Body of pancreas (tissue), 4 donors: Measurements from ENCODE around the gene CNRIP1. TPM values are rescaled to one million over a fixed set of nuclear protein-coding genes. Genes with fewer than 3 reads are reported as not detected.
A peak's percentile ranks its signal among the peaks of the same experiment; 100 is the strongest.

Source experiments
- ATAC-seq: fragments of 150-250 bp; one replicate; pipeline ENCODE4 v1.9.1; 2016
- DNase-seq, 4 donors: peaks; one replicate each; pipeline ENCODE4 v3.0.0-alpha.2; 2019
- H3K27ac ChIP-seq, 4 donors: fragments of 200-600 bp; sonication (generic); 1 replicate in 3 of 4; 2 replicates in 1 of 4; pipeline versions ENCODE4 v1.5.1 to v1.6.1; 2016 to 2019; ENCODE audit warnings: mild to moderate bottlenecking in 1 of 4, mixed read lengths in 1 of 4, moderate library complexity in 1 of 4
- H3K27me3 ChIP-seq, 2 donors: fragments of 200-600 bp; sonication (generic); one replicate each; pipeline ENCODE4 v1.6.0; 2016; ENCODE audit warnings: mild to moderate bottlenecking in 1 of 2
- H3K36me3 ChIP-seq, 2 donors: fragments of 200-600 bp; sonication (generic); replicated peaks in 1 of 2; 2 replicates each; pipeline ENCODE4 v1.5.1; 2016; ENCODE audit warnings: low read depth in 2 of 2; ENCODE audit not compliant: insufficient read depth in 1 of 2
- H3K4me1 ChIP-seq: fragments of 200-600 bp; sonication (generic); one replicate; pipeline ENCODE4 v1.6.0; 2016
- H3K4me3 ChIP-seq, 2 donors: fragments of 200-600 bp; sonication (generic); 1 replicate in 1 of 2; 2 replicates in 1 of 2; pipeline ENCODE4 v1.5.1; 2016 to 2019
- H3K9me3 ChIP-seq, 3 donors: fragments of 200-600 bp; sonication (generic); 1 replicate in 2 of 3; 2 replicates in 1 of 3; pipeline ENCODE4 v1.5.1; 2016
- POLR2A ChIP-seq, 3 donors: fragments of 450-650 bp; IDR thresholded peaks; one replicate each; pipeline ENCODE4 v1.6.1; 2016; ENCODE audit warnings: antibody characterized with exemption in 3 of 3, mild to moderate bottlenecking in 2 of 3
- WGBS, 2 donors: methylation state at CpG; one replicate each; pipeline ENCODE4 v1.1.5; 2017; 5-methylcytosine and 5-hydroxymethylcytosine counted together
- intact Hi-C: fragments of 100-400 bp; cut with DNase I; formaldehyde crosslinking; loops from one replicate; pipeline ENCODE4 v1.15.1; 2023
- total RNA-seq, 2 donors: library from RNA; depleted of rRNA; stranded (reverse); fragments of >200 nt; gene quantifications; one replicate each; pipeline ENCODE4 v1.1.0, GENCODE V29; 2016
- TF ChIP-seq, protein P1 (sequence below), 7 experiments: fragments of 450-650 bp in 4 of 7; fragments of 200-600 bp in 3 of 7; sonication (generic) in 3 of 7; IDR thresholded peaks; one replicate each; pipeline ENCODE4 v1.5.1; 2016 to 2019; ENCODE audit warnings: antibody characterized with exemption in 7 of 7

The CNRIP1 gene, protein sequence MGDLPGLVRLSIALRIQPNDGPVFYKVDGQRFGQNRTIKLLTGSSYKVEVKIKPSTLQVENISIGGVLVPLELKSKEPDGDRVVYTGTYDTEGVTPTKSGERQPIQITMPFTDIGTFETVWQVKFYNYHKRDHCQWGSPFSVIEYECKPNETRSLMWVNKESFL
- 1 to 10 TPM; 2.6 to 5.7 TPM for total RNA-seq

- ATAC-seq: peak; percentile 59
- intact Hi-C loops: no loop called here
- Histone ChIP-seq H3K4me3 (peak within 1 kb of the TSS; percentile 5 to 63), H3K27me3 (no peaks in the 10 kb centered on the region), H3K9me3 (no peaks in the 10 kb centered on the region), H3K27ac (peak within 1 kb of the TSS; percentile 1 to 76 (median 50)), H3K36me3 (no peaks in the 10 kb centered on the region), H3K4me1 (peaks cover 14% of the 10 kb centered on the region)
- 1% methylated on average over 21 to 61 of the region's 64 CpGs for WGBS, 2 donors
- DNase-seq: peak; percentile 15 to 40 (median 24)
- TF ChIP-seq POLR2A (IDR thresholded peaks at IDR 0.05): peak in 2 of 3 donors; percentile 47 to 48
- TF ChIP-seq, protein P1, sequence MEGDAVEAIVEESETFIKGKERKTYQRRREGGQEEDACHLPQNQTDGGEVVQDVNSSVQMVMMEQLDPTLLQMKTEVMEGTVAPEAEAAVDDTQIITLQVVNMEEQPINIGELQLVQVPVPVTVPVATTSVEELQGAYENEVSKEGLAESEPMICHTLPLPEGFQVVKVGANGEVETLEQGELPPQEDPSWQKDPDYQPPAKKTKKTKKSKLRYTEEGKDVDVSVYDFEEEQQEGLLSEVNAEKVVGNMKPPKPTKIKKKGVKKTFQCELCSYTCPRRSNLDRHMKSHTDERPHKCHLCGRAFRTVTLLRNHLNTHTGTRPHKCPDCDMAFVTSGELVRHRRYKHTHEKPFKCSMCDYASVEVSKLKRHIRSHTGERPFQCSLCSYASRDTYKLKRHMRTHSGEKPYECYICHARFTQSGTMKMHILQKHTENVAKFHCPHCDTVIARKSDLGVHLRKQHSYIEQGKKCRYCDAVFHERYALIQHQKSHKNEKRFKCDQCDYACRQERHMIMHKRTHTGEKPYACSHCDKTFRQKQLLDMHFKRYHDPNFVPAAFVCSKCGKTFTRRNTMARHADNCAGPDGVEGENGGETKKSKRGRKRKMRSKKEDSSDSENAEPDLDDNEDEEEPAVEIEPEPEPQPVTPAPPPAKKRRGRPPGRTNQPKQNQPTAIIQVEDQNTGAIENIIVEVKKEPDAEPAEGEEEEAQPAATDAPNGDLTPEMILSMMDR (IDR thresholded peaks at IDR 0.05): no peak
Observed at GRCh38 chr2:68319398-68320117, at the start of gene CNRIP1. TSS of gene CNRIP1 (minus strand) at chr2:68319949. CDS start at chr2:68319400, 549 bp downstream.

GRCh38 chr2:68369337-68369734 lies 49.6 kb upstream of the CNRIP1 start:
- ATAC-seq (no peak), DNase-seq (no peak)
- H3K4me3 ChIP-seq: no peak overlapping the region
- intact Hi-C loops: no loop called here
- H3K9me3 ChIP-seq: no peaks in the 10 kb centered on the region
- 79 to 83% methylated on average over 10 of the region's 10 CpGs for WGBS, 2 donors
- no peaks in the 10 kb centered on the region for H3K27me3 ChIP-seq
- H3K36me3 ChIP-seq: no peaks in the 10 kb centered on the region
- no peaks in the 10 kb centered on the region for H3K4me1 ChIP-seq
- no peak overlapping the region for H3K27ac ChIP-seq
- TF ChIP-seq, protein P1 (IDR thresholded peaks at IDR 0.05): no peak
- no peak for TF ChIP-seq POLR2A (IDR thresholded peaks at IDR 0.05)

DNA sequence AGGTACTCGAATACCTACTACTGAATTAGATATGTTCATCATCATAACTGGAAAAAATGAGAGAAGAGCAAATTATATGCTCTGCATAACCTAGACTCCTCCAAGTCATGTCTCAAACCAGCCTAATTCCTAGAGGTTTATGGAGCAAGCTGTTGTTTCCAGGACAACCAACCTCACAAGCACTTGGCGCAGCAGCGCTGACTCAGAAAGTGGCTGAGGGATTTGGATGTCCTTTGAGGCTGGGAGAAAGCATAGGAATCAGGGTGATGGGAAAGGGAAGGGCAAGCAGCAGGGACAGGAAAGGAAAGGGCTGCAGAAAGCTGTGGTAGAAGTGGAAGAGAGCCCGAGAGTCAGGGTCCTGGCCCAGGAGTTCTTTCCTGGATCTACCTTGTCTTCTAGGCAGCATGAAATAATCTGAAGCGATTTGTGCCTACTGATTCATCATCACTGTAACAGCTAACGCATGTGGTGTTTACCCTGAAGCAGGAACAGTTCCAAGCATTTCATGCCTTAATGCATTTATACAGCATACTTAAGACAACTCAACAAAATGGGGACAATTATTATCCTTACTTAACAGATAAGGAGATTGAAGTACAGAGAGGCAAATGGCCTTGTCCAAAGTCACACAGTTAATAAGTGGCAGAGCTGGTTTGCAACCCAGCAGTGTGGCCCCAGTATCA lies 49.0 kb upstream of the CNRIP1 start:
- H3K36me3 ChIP-seq: no peaks in the 10 kb centered on the region
- WGBS, 2 donors: 78% methylated on average over 6 of the region's 6 CpGs
- H3K27me3 ChIP-seq: no peaks in the 10 kb centered on the region
- ATAC-seq (no peak), DNase-seq (no peak)
- H3K4me1 ChIP-seq: no peaks in the 10 kb centered on the region
- no peak overlapping the region for H3K27ac ChIP-seq
- no peak overlapping the region for H3K4me3 ChIP-seq
- intact Hi-C loops: no loop called here
- TF ChIP-seq, protein P1 (IDR thresholded peaks at IDR 0.05): no peak
- no peak for TF ChIP-seq POLR2A (IDR thresholded peaks at IDR 0.05)
- no peaks in the 10 kb centered on the region for H3K9me3 ChIP-seq

GRCh38 chr2:68367953-68368653 lies 48.4 kb upstream of the CNRIP1 start:
- Histone ChIP-seq H3K4me3 (no peak overlapping the region), H3K4me1 (no peaks in the 10 kb centered on the region), H3K27ac (no peak overlapping the region), H3K9me3 (no peaks in the 10 kb centered on the region), H3K27me3 (no peaks in the 10 kb centered on the region), H3K36me3 (no peaks in the 10 kb centered on the region)
- intact Hi-C loops: no loop called here
- TF ChIP-seq, protein P1 (IDR thresholded peaks at IDR 0.05): no peak
- TF ChIP-seq POLR2A (IDR thresholded peaks at IDR 0.05): no peak
- ATAC-seq (no peak), DNase-seq (no peak)
- WGBS, 2 donors: 55 to 63% methylated on average over 5 of the region's 5 CpGs
